Measurements from ENCODE around the gene MRPS15.
"Not testable (repeated sequence)": the region's sequence is repeated elsewhere in the genome, so short reads cannot be mapped to it uniquely, and the experiment has no call there.

Gene MRPS15

DNA sequence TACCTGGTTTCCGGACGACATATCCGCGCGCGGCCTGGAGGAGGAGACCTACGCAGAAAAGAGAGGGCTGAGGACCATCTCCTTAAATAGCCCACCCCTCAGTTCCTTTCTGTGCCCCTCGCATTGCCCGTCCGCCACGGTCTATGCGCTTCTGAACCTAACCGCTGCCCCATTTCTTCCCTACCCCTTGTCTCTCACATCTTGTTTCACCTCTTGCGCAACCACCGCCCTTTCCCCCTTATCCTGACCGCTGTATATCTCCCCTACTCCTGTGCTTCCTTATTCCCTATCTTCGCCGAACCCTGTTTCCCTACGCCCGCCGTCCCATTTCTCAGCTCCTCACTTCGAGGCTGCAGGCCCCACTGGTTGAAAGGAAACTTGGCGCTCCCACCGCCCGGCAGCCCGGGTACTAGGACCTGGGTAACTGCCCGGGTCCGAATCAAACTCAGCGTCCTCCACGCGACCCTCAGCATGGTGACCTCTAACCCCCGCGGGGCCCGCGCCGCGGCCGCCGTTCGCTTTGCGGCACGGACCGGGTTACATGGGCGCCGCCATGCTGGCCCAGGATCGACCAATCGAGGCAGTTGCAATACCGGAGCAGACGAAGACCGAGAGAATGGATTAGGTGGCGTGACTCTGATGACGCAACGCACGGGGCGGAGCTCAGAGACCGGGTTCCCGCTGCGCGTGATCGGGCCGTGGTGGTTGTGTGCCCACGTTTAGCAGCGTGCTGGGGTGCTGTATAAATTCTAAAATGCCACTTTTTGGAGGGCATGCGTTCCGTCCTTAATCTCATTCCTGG lies at the start of gene MRPS15:
Gene MRPS15 (minus strand): TSS at position 582 of the 802 bp plus-strand sequence. CDS start 109 bp downstream, at position 473.
- peak; percentile 97 for DNase-seq (ENCODE audit: low read depth)

DNA sequence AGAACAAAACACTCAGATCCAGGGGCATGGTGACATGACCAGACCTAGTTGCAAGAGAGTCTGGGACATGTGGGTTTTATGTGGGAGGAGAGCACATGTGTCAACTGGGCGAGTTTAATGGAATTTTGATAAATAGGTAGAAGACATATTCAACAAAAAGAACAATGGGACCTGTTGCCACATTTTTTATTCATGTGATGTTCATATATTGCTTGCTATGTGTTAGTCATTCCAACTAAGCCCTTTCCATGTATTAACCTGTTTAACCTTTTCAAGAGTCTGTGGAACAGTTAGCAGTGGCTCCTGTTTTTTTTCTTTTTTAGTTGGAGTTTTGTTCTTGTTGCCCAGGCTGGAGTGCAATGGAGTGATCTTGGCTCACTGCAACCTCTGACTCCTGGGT lies 48.7 kb upstream of the MRPS15 start:
- DNase-seq (ENCODE audit: low read depth) = no peak

DNA sequence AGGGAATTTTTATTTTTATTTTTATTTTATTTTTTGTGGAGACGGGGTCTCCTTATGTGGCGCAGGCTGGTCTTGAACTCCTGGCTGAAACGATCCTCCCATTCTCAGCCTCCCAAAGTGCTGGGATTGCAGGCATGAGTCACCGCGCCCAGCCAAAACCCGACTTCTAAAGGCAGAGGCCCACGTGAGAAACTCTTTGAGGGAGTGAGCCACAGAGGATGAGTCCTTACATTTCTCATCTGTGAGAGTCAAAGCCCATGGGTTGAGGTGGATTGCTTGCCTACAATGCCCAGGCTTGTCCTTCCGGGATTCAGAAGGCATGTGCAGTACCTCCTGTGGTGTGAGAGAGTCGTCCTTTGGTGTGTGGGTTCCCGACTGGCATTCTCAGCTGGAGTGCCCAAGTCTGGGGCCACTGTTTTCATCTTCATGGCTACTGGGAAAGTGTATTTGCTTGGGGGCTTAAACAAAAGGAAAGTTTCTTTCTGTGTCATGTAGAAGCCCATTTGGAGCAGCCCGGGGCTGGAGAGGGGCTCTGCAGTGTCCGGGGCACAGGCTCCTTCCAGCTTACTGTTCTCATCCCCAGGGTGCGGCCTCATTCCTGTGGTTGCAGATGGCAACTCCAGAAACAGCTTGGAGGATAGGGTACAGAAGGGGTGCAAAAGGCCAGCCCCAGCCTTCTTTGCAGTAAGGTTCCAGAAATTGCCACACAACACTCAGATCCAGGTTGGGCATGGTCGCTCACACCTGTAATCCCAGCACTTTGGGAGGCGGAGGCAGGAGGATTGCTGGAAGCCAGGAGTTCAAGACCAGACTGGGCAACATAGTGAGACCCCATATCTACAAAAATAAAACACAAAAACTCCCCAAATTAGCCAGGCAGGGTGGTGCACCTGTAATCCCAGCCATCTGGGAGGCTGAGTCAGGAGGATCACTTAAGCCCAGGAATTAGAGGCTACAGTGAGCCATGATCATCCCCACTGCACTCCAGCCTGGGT lies 47.9 kb upstream of the MRPS15 start:
- DNase-seq (ENCODE audit: low read depth) = peak; percentile 36

DNA sequence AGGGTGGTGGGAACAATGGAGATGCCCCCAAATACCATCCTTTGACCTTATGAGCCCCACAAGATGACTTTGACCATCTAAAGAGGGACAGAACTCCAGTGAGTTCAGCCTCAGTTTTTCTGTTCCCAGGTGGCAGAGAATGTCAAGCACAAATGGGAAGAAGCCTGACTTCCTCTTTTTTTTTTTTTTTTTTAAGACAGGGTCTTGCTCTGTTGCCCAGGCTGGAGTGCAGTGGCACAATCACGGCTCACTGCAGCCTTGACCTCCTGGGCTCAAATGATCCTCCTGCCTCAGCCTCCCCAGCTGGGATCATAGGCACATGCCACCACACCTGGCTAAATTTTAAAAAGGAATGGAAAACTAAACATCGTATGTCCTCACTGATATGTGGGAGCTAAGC lies 47.0 kb upstream of the MRPS15 start:
- not testable (repeated sequence) for DNase-seq (ENCODE audit: low read depth)

DNA sequence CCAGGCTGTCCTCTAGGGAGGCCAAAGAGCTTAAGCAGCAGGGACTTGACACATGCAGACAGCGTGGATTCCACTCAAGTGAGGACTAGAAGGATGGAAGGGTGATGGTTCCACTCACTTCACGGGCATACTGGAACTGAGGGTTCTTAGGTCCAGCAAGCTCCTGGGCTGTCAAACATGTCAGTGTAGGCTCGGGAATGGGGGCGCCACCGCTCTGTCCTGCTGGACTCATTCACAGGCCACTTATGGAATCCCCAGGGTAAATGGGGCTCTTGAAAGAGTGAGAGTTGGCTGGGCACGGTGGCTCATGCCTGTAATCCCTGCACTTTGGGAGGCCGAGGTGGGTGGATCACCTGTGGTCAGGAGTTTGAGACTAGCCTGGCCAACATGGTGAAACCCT lies 46.2 kb upstream of the MRPS15 start:
- DNase-seq (ENCODE audit: low read depth) = no peak

DNA sequence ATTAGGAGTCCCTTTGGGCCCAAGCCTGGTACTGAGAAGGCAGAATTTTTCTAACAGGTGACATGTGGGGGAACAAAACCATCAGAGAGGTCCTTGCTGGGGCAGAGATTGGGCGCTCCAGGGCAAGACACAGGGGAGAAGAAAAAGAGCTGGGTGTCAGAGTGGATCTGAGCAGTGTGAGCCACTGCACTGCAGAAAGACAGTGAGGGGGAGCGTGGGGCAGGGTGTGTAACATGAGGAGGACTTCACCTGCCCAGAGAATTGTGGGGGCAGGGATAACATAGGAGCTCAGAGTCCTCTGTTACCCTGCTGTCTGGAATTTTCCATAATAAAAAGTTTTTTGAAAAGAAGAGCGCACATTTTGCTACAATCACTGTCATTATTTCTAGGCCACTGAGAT lies 44.1 kb upstream of the MRPS15 start:
- DNase-seq (ENCODE audit: low read depth) = no peak

DNA sequence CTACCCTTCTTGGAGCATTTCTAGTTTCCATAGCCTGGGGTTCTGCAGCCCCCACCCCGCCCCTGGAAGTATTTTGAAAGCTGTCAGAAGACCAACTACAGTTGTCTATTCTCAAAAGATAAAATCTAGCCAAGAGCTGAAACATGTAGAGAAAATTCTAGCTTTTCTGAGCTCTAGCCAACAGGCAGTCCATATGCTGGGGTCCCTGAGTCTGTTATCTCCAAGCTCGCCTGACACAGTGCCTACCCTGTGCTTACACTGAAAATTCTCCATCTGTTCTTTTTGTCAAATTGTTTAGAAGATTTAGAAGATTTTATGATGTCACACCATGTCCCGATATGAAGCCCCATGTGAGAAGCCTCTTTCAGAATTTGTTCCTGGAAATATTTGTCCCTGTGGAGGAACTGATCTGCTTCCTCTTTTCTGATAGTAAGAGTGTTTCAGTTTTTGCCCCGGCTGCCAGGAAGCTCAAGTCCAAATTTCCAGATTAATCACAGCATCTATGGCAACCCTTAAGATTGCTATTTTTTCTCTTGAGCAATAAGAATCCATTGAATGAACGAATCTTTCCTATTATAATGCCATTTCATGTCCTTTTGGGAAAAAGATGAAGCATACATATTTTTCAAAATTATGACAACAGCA lies 42.2 kb upstream of the MRPS15 start:
- no peak for DNase-seq (ENCODE audit: low read depth)

DNA sequence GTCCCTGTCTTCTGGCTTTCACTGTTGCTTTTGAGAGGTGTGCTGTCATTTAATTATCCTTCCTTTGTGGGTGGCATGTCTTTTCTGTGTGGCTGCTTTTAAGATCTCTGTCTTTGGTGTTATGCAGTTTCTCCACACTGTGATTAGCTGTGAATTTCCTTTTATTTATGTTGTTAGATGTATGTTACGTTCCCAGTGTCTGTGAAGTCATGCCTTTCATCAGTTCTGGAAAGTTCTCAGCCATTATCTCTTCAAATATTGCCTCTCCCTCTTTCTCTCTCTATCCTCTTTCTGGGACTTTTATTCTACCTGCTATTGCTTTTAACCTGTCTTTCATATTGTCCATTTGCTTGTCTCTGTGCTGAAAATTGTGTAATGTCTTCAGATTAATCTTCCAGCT lies 39.5 kb upstream of the MRPS15 start:
- DNase-seq (ENCODE audit: low read depth) = no peak

DNA sequence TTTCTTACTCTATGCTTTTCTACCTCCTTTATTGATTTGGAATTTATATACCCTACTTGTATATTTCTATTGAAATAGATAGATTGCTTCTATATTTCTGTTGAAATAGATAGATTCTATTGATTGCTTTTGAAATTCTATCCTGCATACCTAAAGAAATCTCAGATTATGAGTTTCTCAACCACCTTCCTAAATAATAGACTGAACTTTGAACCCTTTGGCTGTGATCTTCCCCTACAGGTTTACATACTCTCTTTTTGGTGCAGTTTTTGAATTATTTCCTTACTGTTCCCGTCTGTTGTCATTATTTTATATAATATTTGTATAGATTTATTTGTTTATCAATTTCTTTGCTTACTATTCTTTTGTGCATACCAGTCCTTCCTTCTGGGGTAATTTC lies 39.0 kb upstream of the MRPS15 start:
- no peak for DNase-seq (ENCODE audit: low read depth)

DNA sequence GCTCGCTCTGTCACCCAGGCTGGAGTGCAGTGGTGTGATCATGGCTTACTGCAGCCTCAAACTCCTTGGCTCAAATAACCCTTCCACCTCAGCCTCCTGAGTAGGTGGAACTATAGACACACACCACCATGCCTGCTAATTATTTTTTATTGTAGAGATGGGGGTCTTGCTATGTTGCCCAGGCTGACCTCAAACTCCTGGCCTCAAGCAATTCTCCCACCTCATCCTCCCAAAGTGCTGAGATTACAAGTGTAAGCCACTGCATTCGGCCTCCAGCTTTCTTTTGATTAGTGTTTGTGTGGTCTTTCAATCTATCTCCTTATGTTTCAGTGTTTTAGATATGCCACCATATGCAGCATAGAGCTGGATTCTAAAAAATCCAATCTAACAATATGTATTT lies 38.4 kb upstream of the MRPS15 start:
- DNase-seq (ENCODE audit: low read depth) = no peak

DNA sequence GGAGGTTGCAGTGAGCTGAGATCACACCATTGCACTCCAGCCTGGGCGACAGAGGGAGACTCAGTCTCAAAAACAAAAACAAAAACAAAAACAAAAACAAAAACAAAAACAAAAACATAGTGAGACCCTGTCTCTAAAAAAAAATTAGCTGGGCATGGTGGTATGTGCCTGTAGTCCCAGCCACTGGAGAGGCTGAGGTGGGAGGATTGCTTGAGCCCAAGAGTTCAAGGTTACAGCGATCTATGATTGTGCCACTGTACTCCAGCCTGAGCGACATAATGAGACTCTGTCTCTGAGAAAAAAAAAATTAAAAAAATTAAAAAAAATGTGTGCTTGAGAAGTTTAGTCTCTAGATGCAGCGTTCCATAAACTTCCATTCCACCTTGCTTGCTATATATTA lies 37.7 kb upstream of the MRPS15 start:
- not testable (repeated sequence) for DNase-seq (ENCODE audit: low read depth)

DNA sequence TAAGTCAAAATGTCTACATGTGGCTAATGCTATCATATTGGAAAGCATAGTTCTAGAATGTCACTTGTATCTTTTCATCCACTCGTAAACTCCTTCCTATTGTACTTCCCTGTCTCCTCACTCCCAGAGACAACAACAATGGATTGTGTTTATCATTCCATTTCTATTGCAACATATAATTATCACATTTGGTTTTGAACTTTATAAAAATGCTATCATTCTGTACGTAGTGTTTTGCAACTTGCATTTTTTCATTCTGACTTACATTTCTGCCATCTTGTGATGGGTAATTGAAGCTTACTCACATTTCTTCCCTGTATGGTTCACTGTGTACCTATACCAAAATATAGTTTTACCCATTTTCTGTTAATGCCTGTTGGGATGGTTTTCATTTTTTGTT lies 33.0 kb upstream of the MRPS15 start:
- no peak for DNase-seq (ENCODE audit: low read depth)

DNA sequence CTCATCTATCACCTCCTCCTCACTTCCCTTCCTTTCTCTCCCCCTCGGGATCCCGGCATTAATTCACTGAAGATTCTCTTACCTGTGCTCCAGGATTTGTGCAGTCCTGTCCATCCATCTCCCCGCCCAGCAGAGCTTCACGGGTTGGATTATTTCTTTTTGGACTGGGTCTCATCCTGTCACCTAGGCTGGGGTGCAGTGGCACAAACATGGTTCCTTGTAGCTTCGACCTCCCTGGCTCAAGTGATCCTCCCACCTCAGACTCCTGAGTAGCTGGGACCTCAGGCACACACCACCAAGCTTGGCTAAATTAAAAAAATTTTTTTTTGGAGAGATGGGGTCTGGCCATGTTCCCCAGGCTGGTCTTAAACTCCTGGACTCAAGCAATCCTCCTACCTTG lies 30.8 kb upstream of the MRPS15 start:
- no peak for DNase-seq (ENCODE audit: low read depth)

DNA sequence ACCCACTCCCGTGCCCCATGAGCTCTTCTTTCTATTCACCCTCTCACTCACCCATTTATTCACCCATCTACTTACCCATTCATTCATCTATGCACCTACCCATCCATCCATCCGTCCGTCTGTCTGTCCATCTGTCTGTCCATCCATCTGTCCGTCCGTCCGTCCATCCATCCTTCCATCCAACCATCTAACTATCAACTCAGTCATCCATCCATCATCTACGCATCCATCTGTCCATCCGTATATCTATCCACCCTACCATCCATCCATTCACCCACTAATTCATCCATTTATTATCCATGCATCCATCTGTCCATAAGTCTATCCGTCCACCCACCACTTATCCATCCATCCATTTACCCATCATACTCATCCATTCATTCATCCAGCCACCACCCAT lies 29.3 kb upstream of the MRPS15 start:
- no peak for DNase-seq (ENCODE audit: low read depth)

DNA sequence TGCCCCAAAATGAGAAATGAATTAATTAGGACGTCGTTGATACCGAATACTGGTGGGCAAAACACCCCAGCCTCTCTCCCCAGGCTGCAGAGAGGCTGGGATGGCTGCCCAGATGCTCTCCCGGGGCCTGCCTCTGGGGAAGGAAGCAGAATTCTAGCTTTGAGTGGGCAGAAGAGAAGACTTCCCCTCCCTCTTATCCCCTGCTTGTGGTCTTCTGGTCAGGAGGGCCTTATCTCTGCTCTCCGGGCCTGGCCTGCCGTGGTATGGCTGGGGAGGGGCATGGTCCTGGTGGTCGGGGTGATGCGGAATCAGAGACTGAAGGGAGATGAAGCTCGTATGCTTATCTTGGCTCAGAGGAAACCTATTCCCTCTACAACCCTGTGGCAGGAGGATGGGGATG lies 28.3 kb upstream of the MRPS15 start:
- no peak for DNase-seq (ENCODE audit: low read depth)

DNA sequence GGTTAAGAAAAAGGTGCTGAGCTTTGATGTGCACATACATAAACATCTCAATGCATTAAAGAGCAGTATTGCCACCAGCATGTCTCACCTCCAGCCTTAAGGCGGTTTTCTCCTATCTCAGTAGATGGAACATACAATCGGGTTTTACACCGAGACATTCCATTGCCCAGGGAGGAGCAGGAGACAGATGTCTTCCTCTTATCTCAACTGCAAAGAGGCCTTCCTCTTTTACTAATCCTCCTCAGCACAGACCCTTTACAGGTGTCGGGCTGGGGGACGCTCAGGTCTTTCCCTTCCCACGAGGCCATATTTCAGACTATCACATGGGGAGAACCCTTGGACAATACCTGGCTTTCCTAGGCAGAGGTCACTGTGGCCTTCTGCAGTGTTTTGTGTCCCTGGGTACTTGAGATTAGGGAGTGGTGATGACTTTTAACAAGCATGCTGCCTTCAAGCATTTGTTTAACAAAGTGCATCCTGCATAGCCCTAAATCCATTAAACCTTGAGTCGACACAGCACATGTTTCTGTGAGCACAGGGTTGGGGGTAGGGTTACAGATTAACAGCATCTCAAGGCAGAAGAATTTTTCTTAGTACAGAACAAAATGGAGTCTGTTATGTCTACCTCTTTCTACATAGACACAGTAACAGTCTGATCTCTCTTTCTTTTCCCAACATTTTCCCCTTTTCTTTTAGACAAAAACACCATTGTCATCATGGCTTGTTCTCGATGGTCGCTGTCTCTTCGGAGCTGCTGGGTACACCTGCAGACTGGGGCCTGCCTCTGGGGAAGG lies 25.3 kb upstream of the MRPS15 start:
- DNase-seq (ENCODE audit: low read depth) = not testable (repeated sequence)

DNA sequence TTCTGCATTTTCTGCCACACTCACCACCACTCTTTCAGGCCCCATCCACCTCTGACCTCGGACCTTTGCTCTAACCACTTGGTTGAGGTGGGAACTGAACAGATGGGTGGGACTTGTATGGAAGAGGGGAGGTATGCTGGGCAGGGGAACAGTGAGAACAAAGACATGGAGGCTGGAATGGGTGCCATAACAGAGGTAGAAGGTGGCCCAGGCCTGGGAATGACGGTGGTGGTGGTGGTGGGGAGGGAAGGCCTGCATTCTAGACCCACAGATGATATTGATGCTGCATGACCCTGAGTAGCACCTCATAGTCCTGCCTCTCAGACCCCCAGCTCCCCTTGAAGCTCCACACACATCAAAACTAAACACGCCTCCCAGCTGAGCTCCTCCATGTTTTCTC lies 23.7 kb upstream of the MRPS15 start:
- no peak for DNase-seq (ENCODE audit: low read depth)

DNA sequence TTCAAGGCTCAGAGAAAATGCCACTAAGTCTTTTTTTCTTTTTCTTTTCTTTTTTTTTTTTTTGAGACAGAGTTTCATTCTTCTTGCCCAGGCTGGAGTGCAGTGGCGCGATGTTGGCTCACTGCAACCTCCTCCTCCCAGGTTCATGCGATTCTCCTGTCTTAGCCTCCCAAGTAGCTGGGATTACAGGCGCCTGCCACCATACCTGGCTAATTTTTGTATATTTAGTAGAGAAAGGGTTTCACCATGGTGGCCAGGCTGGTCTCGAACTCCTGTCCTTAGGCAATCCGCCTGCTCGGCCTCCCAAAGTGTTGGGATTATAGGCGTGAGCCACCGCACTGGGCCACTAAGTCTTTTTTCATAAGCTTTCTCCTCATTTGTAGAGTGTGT lies 23.1 kb upstream of the MRPS15 start:
- not testable (repeated sequence) for DNase-seq (ENCODE audit: low read depth)

DNA sequence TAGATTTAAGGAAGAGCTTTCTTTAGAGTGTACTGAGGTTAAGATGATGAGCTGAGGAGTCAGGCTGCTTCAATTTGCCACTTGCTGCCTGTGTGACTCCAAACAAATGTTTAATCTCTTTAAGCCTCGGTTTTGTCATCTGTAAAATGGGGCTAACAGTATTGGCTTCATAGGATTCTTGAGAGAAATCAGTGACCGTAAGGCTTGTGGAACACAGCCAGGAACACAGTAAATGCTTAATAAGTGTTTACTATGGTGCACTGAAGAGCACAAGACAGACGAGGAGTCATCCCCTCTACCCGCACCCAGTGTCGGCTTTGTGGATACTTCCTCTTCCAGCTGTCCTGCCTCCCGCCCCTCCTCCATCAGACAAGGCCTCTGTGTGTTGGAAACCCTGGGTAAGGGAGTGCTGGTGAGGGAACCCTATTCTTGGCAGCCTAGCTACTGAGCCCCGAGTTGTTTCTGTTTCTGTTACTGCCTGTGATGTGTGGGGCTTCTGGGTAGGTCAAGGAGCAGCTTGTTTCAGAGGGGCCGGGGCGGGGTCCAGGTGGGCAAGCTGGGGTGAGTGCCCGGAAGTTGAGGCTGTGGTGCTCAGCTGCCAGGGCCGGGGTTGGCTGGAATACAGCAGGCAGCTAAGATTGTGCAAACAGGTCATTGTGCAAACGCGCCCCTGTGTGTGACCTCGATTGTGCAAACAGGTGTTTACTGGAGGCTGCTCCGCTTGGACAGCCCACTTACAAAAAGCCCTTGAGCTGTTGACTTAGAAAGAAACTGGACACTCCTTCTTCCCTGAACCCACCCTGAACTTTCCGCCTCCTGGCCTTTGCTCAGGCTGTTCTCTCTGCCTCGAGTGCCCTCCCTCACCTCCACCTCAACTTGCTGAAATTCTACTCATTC lies 22.5 kb upstream of the MRPS15 start:
- no peak for DNase-seq (ENCODE audit: low read depth)

DNA sequence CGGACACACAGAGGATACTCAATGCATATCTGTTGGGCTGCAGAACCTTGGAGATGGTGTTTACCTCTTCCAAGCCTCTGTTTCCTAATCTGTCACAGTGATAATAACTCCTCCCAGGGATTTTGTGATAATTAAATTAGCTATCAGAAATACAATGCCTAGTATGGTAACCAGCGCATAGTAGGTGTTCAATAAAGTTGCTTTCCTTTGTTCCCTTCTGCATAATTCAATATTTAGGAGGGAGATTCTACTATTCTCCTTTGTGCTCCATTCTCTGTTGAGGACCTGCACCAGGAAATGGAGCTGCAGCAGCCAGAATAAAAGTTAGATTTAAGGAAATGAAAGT lies 21.9 kb upstream of the MRPS15 start:
- DNase-seq (ENCODE audit: low read depth) = no peak

DNA sequence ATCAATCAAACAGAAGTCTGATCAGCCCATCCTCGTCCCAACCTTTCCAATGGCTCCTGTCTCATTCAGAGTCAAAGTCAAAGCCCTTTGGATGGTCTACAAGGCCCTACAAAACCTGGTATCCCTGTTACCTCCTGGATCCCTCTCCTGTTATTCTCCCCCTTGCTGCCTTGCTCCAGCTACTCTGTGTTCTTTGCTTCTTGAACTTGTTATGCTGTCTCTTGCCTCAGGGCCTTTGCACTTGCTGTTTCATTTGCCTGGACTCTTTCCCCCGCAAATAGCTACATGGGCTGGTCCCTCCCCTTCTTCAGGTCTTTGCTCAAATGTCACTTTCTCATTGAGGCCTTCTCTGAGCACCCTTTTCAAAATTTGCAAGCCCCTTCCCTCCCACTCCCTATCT lies 19.9 kb upstream of the MRPS15 start:
- no peak for DNase-seq (ENCODE audit: low read depth)
